ENCODE data around the gene VSIG8. TPM values are rescaled to one million over a fixed set of nuclear protein-coding genes. Genes with fewer than 3 reads are reported as not detected.

The VSIG8 gene
- total and polyA plus RNA-seq, 9 donors: 0.06 to 0.48 (median 0.22) TPM; not detected in 3

DNA sequence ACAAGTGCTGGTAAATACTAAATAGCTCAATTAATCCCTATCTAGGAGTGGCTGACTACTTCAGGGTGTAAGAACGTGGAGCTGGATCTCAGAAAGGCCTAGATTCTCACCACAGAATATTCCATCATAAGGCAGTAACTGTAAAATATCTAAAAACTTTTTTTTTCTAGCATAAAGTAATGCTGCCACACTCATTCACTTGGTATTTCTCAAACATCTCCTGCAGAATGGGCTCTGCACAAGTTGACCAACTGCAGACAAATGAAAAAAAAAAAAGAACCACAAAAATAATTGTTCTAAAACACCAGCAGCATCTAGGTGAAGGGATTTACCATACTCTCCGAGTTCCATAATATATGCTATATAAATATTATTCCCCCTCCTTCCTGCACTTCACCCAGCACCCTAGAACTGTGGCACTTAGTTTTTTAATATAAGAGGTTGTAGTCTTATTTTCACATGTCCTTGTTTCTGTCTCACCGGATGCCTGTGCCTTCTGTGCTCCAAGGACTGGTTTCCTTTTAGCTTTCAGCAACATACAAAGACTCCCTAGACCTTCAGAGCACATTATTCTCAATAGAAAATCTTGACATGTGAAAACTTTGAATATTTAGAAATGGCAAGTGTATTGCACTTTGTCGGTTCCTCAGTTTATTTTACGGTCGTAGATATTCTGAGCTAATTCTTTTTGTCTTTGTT, 8.9 kb downstream of the VSIG8 start:
- TF ChIP-seq EP300 (IDR thresholded peaks at IDR 0.05) (no peak), POLR2A (IDR thresholded peaks at IDR 0.05) (no peak)
- TF ChIP-seq, protein P1, sequence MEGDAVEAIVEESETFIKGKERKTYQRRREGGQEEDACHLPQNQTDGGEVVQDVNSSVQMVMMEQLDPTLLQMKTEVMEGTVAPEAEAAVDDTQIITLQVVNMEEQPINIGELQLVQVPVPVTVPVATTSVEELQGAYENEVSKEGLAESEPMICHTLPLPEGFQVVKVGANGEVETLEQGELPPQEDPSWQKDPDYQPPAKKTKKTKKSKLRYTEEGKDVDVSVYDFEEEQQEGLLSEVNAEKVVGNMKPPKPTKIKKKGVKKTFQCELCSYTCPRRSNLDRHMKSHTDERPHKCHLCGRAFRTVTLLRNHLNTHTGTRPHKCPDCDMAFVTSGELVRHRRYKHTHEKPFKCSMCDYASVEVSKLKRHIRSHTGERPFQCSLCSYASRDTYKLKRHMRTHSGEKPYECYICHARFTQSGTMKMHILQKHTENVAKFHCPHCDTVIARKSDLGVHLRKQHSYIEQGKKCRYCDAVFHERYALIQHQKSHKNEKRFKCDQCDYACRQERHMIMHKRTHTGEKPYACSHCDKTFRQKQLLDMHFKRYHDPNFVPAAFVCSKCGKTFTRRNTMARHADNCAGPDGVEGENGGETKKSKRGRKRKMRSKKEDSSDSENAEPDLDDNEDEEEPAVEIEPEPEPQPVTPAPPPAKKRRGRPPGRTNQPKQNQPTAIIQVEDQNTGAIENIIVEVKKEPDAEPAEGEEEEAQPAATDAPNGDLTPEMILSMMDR (IDR thresholded peaks at IDR 0.05): no peak

DNA sequence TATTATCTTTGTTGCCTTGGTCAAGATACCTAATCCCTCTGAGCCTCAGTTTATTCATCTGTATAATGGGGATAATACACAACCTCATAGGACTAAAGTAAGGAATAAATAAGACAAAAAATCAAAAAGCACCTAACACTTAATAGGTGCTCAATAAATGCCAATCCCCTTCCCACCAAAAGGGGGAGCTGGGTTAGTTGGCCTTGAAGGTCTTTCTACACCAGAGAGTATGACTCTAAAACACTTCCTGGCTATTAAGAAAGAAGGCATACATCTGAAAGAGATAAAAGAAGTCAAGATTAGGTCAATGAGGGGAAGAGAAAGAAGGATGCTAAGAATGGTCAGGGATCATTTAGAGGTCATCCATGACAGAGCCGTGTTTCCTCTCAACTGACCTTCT, 11.1 kb downstream of the VSIG8 start:
- DNase-seq: no peak
- WGBS, 3 donors: 71 to 76% (median 75%) methylated on average over 1 of the region's 1 CpG
- intact Hi-C loops (cut with DNase I): loop anchor here in 3 of 4 donors (10.0 kb wide), 2 partner anchors 73 to 1857 kb away; partner anchors contain the start of genes TAGLN2 (in 2 of the 3) and KIRREL1 (in 1 of the 3)
- TF ChIP-seq POLR2A (IDR thresholded peaks at IDR 0.05): no peak
- TF ChIP-seq, protein P1 (IDR thresholded peaks at IDR 0.05): no peak
- no peak for TF ChIP-seq EP300 (IDR thresholded peaks at IDR 0.05)
- Histone ChIP-seq H3K27me3 (no peaks in the 10 kb centered on the region), H3K4me3 (no peak overlapping the region), H3K9me3 (no peaks in the 10 kb centered on the region), H3K27ac (no peak overlapping the region), H3K4me1 (ENCODE audit: insufficient read depth) (peaks cover 3% of the 10 kb centered on the region), H3K36me3 (no peaks in the 10 kb centered on the region)

More for the DNA sequence above, 8.9 kb downstream of the VSIG8 start:
- intact Hi-C loops (cut with DNase I): loop anchor here in 3 of 4 donors (2.0 to 10.0 kb wide), 3 partner anchors 55 to 1859 kb away; partner anchors contain the start of genes TAGLN2 (in 2 of the 3) and KIRREL1 (in 1 of the 3)
- WGBS, 3 donors: 20 to 23% (median 22%) methylated on average over 6 of the region's 6 CpGs
- H3K36me3 ChIP-seq: no peaks in the 10 kb centered on the region
- H3K4me3 ChIP-seq: peak overlapping the region; percentile 73
- DNase-seq: no peak
- H3K9me3 ChIP-seq: no peaks in the 10 kb centered on the region
- H3K27me3 ChIP-seq: no peaks in the 10 kb centered on the region
- peaks cover 3% of the 10 kb centered on the region for H3K4me1 ChIP-seq (ENCODE audit: insufficient read depth)
- peak overlapping the region; percentile 90 to 98 for H3K27ac ChIP-seq

GRCh38 chr1:159849626-159850366, 12.7 kb downstream of the VSIG8 start:
- Histone ChIP-seq H3K36me3 (no peaks in the 10 kb centered on the region), H3K27ac (no peak overlapping the region), H3K4me1 (ENCODE audit: insufficient read depth) (no peaks in the 10 kb centered on the region), H3K4me3 (no peak overlapping the region), H3K27me3 (no peaks in the 10 kb centered on the region), H3K9me3 (no peaks in the 10 kb centered on the region)
- intact Hi-C loops (cut with DNase I): loop anchor here in 3 of 4 donors (10.0 kb wide), 2 partner anchors 75 to 1855 kb away; partner anchors contain the start of genes TAGLN2 (in 2 of the 3) and KIRREL1 (in 1 of the 3)
- TF ChIP-seq EP300 (IDR thresholded peaks at IDR 0.05) (no peak), POLR2A (IDR thresholded peaks at IDR 0.05) (no peak)
- WGBS, 3 donors: 81 to 89% (median 85%) methylated on average over 2 of the region's 2 CpGs
- no peak for DNase-seq

DNA sequence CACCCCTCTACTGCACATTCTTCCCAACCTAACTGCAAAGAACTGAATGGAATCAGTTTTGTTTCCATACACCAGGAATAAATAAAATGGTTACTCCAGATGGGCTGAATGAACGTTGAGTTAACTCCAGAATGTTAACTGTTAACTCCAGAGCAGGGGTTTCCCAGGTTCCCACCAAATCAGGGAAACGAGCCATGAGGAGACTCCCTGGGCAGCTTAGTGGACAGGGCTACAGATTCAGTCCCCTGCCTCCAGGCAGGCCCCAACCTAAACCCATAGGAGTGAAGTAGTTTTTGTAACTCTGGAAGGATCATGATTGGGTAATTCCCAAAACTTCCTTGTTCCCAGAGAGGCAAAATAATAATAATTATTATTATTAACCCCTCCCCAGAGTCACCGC, 14.1 kb downstream of the VSIG8 start:
- H3K27me3 ChIP-seq: no peaks in the 10 kb centered on the region
- H3K36me3 ChIP-seq: no peaks in the 10 kb centered on the region
- no peaks in the 10 kb centered on the region for H3K4me1 ChIP-seq (ENCODE audit: insufficient read depth)
- WGBS, 3 donors: 45 to 60% (median 55%) methylated on average over 3 of the region's 3 CpGs
- no peak for TF ChIP-seq EP300 (IDR thresholded peaks at IDR 0.05)
- H3K4me3 ChIP-seq: no peak overlapping the region
- no peak overlapping the region for H3K27ac ChIP-seq
- H3K9me3 ChIP-seq: no peaks in the 10 kb centered on the region
- intact Hi-C loops (cut with DNase I): no loop called here
- DNase-seq: no peak

DNA sequence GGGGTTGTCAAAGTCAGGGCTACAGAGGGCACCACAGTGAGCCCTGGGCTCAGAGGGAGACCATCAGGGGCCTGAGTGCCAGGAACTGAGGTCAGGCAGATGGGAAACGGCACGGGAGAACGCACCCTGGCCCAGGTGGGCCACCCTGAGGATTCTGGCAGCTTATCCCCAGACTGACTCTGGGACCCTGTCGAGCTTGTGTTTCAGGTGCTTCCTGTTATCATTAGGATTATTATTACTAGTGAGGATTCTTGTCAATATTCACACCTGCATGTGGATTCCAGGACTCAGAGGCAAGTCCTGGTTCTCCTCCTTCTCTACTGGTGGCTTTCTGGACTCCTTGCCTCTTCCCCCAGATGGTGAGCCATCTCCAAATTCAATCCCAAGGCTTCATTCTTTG, 15.2 kb downstream of the VSIG8 start:
- no peak overlapping the region for H3K4me3 ChIP-seq
- H3K36me3 ChIP-seq: no peaks in the 10 kb centered on the region
- intact Hi-C loops (cut with DNase I): no loop called here
- WGBS, 3 donors: 64 to 66% (median 64%) methylated on average over 4 of the region's 4 CpGs
- no peak overlapping the region for H3K27ac ChIP-seq
- no peak for DNase-seq
- TF ChIP-seq, protein P1 (IDR thresholded peaks at IDR 0.05): no peak
- TF ChIP-seq EP300 (IDR thresholded peaks at IDR 0.05): no peak
- no peak for TF ChIP-seq POLR2A (IDR thresholded peaks at IDR 0.05)
- no peaks in the 10 kb centered on the region for H3K27me3 ChIP-seq
- no peaks in the 10 kb centered on the region for H3K9me3 ChIP-seq
- H3K4me1 ChIP-seq (ENCODE audit: insufficient read depth): no peaks in the 10 kb centered on the region

Data from ovary (tissue), 9 donors.